Fibroblast of lung (primary cell): Measurements from ENCODE around the gene NTN1. TPM values are rescaled to one million over a fixed set of nuclear protein-coding genes. Genes with fewer than 3 reads are reported as not detected.

ENCODE experiments used
- DNase-seq, 2 donors: peaks; one replicate each; pipeline versions ENCODE4 v3.0.0 to v3.0.0-alpha.2; 2010; ENCODE audit warnings: low read depth in 2 of 2
- H2AFZ ChIP-seq: 2 replicates; pipeline ENCODE4 v1.5.1; 2012; ENCODE audit warnings: low read length, control low read depth, inconsistent platforms
- H3K27ac ChIP-seq: 2 replicates; pipeline ENCODE4 v1.5.1; 2011; ENCODE audit warnings: low read length, control low read depth; ENCODE audit not compliant: insufficient read depth
- H3K27me3 ChIP-seq: 2 replicates; pipeline ENCODE4 v1.5.1; 2011; ENCODE audit warnings: mild to moderate bottlenecking, low read length; ENCODE audit not compliant: control insufficient read depth, insufficient read depth
- H3K36me3 ChIP-seq: 2 replicates; pipeline ENCODE4 v1.5.1; 2011; ENCODE audit warnings: low read length; ENCODE audit not compliant: control insufficient read depth, insufficient read depth
- H3K4me1 ChIP-seq: 2 replicates; pipeline ENCODE4 v1.5.1; 2011; ENCODE audit warnings: low read length; ENCODE audit not compliant: control insufficient read depth, insufficient read depth; ENCODE audit errors: extremely low read depth
- H3K4me2 ChIP-seq: 2 replicates; pipeline ENCODE4 v1.5.1; 2011; ENCODE audit warnings: low read length, control low read depth; ENCODE audit not compliant: insufficient read depth; ENCODE audit errors: extremely low read depth
- H3K4me3 ChIP-seq, 4 experiments: fragments of 200-600 bp in 1 of 4; sonication (generic) in 1 of 4; replicated peaks in 1 of 4; 2 replicates each; pipeline ENCODE4 v1.5.1; 2011 to 2016; ENCODE audit warnings: low read length in 4 of 4, low read depth in 3 of 4, mild to moderate bottlenecking in 3 of 4, control low read depth in 2 of 4, inconsistent platforms in 1 of 4, mixed read lengths in 1 of 4; ENCODE audit not compliant: insufficient read depth in 1 of 4; ENCODE audit errors: control extremely low read depth in 1 of 4
- H3K79me2 ChIP-seq: 2 replicates; pipeline ENCODE4 v1.5.1; 2012; ENCODE audit warnings: mild to moderate bottlenecking, low read length, inconsistent platforms; ENCODE audit not compliant: control insufficient read depth, insufficient read depth
- H3K9ac ChIP-seq: 2 replicates; pipeline ENCODE4 v1.5.1; 2011; ENCODE audit warnings: mild to moderate bottlenecking, low read length, control low read depth; ENCODE audit not compliant: insufficient read depth
- H3K9me3 ChIP-seq: 2 replicates; pipeline ENCODE4 v1.5.1; 2012; ENCODE audit warnings: low read depth, low read length; ENCODE audit not compliant: control insufficient read depth, insufficient read depth
- H4K20me1 ChIP-seq: 2 replicates; pipeline ENCODE4 v1.5.1; 2011; ENCODE audit warnings: low read length; ENCODE audit not compliant: control insufficient read depth, insufficient read depth; ENCODE audit errors: extremely low read depth
- CTCF ChIP-seq, 2 donors: IDR thresholded peaks in 1 of 2; conservative IDR thresholded peaks in 1 of 2; 1 replicate in 1 of 2; 2 replicates in 1 of 2; pipeline ENCODE4 v1.5.1; 2011 to 2012; ENCODE audit warnings: low read length in 2 of 2, control low read depth in 1 of 2, inconsistent platforms in 1 of 2, low read depth in 1 of 2, mild to moderate bottlenecking in 1 of 2
- EZH2 ChIP-seq: IDR thresholded peaks from 2 replicates; pipeline ENCODE4 v1.5.1; 2012; ENCODE audit warnings: low read length, control low read depth, mild to moderate bottlenecking; ENCODE audit errors: missing control alignments
- polyA plus RNA-seq, 2 donors: library from polyadenylated mRNA; depleted of rRNA in 1 of 2; stranded (reverse) in 1 of 2; unstranded in 1 of 2; fragments of >200 nt; gene quantifications; 2 replicates each; pipeline ENCODE4 v1.2.1, GENCODE V29; 2011 to 2012; ENCODE audit warnings: missing spikeins in 1 of 2
- total RNA-seq: library from RNA; depleted of rRNA; stranded (reverse); fragments of >200 nt; gene quantifications from 2 replicates; pipeline ENCODE4 v1.2.1, GENCODE V29; 2014

NTN1 gene
- total and polyA plus RNA-seq, 2 donors (not counting 1 experiment from before 2014, with no cell fraction given): 0.17 to 3.1 TPM

- Histone ChIP-seq H3K27me3 (no peaks in the 10 kb centered on the region), H3K4me2 (no peak overlapping the region), H3K9me3 (no peaks in the 10 kb centered on the region), H2AFZ (no peak overlapping the region), H3K4me3 (no peak overlapping the region), H3K79me2 (no peaks in the 10 kb centered on the region), H3K36me3 (no peaks in the 10 kb centered on the region), H4K20me1 (no peaks in the 10 kb centered on the region), H3K9ac (no peak overlapping the region), H3K4me1 (no peaks in the 10 kb centered on the region), H3K27ac (no peak overlapping the region)
- TF ChIP-seq EZH2 (no peak), CTCF (conservative IDR thresholded peaks at IDR 0.05 in 1 of 2, IDR thresholded peaks at IDR 0.05 in 1 of 2; ENCODE audit: low read depth in 1 of 2, low read length in 2 of 2) (no peak)
- DNase-seq: no peak
These were observed 36.0 kb downstream of the NTN1 start for GRCh38 chr17:9057310-9057709.

GRCh38 chr17:9062399-9062902 lies 41.1 kb downstream of the NTN1 start:
- H3K9me3 ChIP-seq: no peaks in the 10 kb centered on the region
- DNase-seq: no peak
- H3K4me3 ChIP-seq: no peak overlapping the region
- H3K36me3 ChIP-seq: no peaks in the 10 kb centered on the region
- H2AFZ ChIP-seq: no peak overlapping the region
- no peak overlapping the region for H3K4me2 ChIP-seq
- no peak overlapping the region for H3K9ac ChIP-seq
- no peak overlapping the region for H3K27ac ChIP-seq
- H3K4me1 ChIP-seq: no peaks in the 10 kb centered on the region
- H4K20me1 ChIP-seq: no peaks in the 10 kb centered on the region
- no peaks in the 10 kb centered on the region for H3K79me2 ChIP-seq
- TF ChIP-seq CTCF (conservative IDR thresholded peaks at IDR 0.05 in 1 of 2, IDR thresholded peaks at IDR 0.05 in 1 of 2; ENCODE audit: low read depth in 1 of 2, low read length in 2 of 2) (no peak), EZH2 (no peak)
- no peaks in the 10 kb centered on the region for H3K27me3 ChIP-seq

- TF ChIP-seq EZH2 (no peak), CTCF (conservative IDR thresholded peaks at IDR 0.05 in 1 of 2, IDR thresholded peaks at IDR 0.05 in 1 of 2; ENCODE audit: low read depth in 1 of 2, low read length in 2 of 2) (no peak)
- Histone ChIP-seq H3K36me3 (no peaks in the 10 kb centered on the region), H3K9me3 (no peaks in the 10 kb centered on the region), H3K4me1 (no peaks in the 10 kb centered on the region), H3K27me3 (no peaks in the 10 kb centered on the region), H2AFZ (no peak overlapping the region), H3K9ac (no peak overlapping the region), H3K4me3 (no peak overlapping the region), H3K27ac (no peak overlapping the region), H3K79me2 (no peaks in the 10 kb centered on the region), H3K4me2 (no peak overlapping the region), H4K20me1 (no peaks in the 10 kb centered on the region)
- DNase-seq: no peak
These were observed 43.1 kb downstream of the NTN1 start for GRCh38 chr17:9064311-9064834.
